Measurements from ENCODE around the gene SDK2.

SDK2 gene

GRCh38 chr17:73341350-73342049 lies 302.7 kb downstream of the SDK2 start:
- no peak for DNase-seq (ENCODE audit: low read depth in 1 of 2, low spot score in 1 of 2)
- Histone ChIP-seq H3K4me3 (replicated peaks; ENCODE audit: insufficient read depth, low read length) (no peak overlapping the region), H3K27ac (replicated peaks) (no peak overlapping the region), H3K27me3 (ENCODE audit: insufficient read depth, poor library complexity, severe bottlenecking) (no peaks in the 10 kb centered on the region)
- TF ChIP-seq GABPA (IDR thresholded peaks at IDR 0.05; ENCODE audit: low read depth) = no peak
- TF ChIP-seq, protein P1, sequence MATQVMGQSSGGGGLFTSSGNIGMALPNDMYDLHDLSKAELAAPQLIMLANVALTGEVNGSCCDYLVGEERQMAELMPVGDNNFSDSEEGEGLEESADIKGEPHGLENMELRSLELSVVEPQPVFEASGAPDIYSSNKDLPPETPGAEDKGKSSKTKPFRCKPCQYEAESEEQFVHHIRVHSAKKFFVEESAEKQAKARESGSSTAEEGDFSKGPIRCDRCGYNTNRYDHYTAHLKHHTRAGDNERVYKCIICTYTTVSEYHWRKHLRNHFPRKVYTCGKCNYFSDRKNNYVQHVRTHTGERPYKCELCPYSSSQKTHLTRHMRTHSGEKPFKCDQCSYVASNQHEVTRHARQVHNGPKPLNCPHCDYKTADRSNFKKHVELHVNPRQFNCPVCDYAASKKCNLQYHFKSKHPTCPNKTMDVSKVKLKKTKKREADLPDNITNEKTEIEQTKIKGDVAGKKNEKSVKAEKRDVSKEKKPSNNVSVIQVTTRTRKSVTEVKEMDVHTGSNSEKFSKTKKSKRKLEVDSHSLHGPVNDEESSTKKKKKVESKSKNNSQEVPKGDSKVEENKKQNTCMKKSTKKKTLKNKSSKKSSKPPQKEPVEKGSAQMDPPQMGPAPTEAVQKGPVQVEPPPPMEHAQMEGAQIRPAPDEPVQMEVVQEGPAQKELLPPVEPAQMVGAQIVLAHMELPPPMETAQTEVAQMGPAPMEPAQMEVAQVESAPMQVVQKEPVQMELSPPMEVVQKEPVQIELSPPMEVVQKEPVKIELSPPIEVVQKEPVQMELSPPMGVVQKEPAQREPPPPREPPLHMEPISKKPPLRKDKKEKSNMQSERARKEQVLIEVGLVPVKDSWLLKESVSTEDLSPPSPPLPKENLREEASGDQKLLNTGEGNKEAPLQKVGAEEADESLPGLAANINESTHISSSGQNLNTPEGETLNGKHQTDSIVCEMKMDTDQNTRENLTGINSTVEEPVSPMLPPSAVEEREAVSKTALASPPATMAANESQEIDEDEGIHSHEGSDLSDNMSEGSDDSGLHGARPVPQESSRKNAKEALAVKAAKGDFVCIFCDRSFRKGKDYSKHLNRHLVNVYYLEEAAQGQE (IDR thresholded peaks at IDR 0.05; ENCODE audit: insufficient replicate concordance, low read depth) = no peak
- TF ChIP-seq, protein P2, sequence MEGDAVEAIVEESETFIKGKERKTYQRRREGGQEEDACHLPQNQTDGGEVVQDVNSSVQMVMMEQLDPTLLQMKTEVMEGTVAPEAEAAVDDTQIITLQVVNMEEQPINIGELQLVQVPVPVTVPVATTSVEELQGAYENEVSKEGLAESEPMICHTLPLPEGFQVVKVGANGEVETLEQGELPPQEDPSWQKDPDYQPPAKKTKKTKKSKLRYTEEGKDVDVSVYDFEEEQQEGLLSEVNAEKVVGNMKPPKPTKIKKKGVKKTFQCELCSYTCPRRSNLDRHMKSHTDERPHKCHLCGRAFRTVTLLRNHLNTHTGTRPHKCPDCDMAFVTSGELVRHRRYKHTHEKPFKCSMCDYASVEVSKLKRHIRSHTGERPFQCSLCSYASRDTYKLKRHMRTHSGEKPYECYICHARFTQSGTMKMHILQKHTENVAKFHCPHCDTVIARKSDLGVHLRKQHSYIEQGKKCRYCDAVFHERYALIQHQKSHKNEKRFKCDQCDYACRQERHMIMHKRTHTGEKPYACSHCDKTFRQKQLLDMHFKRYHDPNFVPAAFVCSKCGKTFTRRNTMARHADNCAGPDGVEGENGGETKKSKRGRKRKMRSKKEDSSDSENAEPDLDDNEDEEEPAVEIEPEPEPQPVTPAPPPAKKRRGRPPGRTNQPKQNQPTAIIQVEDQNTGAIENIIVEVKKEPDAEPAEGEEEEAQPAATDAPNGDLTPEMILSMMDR (IDR thresholded peaks at IDR 0.05; ENCODE audit: insufficient read depth, low read length) = no peak
- no peak for TF ChIP-seq SPI1 (IDR thresholded peaks at IDR 0.05; ENCODE audit: borderline replicate concordance, low read depth)
- TF ChIP-seq POLR2AphosphoS5 (IDR thresholded peaks at IDR 0.05; ENCODE audit: low read depth) = no peak

- DNase-seq (ENCODE audit: low read depth in 1 of 2, low spot score in 1 of 2) = peak; percentile 25 to 56
- TF ChIP-seq, protein P2 (IDR thresholded peaks at IDR 0.05; ENCODE audit: insufficient read depth, low read length) = peak; percentile 11
- TF ChIP-seq, protein P1 (IDR thresholded peaks at IDR 0.05; ENCODE audit: insufficient replicate concordance, low read depth) = no peak
- Histone ChIP-seq H3K27me3 (ENCODE audit: insufficient read depth, poor library complexity, severe bottlenecking) (no peaks in the 10 kb centered on the region), H3K27ac (replicated peaks) (no peak overlapping the region), H3K4me3 (replicated peaks; ENCODE audit: insufficient read depth, low read length) (no peak overlapping the region)
Measured at GRCh38 chr17:73340093-73340596, 304.1 kb downstream of the SDK2 start.

DNA sequence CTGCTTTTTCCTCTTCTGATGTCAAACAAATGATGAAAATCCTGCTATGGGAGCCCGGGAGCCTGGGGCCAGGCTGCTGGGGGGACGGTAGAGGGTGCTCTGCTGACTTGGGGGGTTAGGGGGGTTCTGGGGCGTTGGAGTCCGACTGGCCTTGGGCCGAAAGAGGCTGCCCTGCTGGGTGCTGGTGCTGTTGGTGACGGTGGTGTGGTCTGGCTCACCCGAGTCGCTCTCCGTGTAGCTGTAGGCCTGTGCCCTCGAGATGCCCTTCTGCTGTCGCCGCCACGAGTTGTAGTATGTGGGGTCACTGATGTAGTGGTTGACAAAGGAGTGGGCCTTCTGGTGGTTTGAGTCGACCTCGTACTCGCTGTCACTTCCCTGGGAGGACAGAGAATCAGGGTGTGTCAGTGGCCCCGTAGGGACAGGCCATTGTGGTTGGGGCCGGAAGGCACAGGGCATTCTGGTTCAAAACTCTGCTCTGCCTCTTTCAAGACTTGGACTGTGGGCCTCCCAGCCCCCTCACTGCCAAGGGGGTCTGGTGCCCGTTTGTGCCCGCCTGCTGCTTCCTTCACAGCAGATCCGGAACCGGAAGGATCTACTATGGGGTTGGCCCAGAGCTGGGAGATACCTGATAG lies 305.6 kb downstream of the SDK2 start:
- no peaks in the 10 kb centered on the region for H3K27me3 ChIP-seq (ENCODE audit: insufficient read depth, poor library complexity, severe bottlenecking)
- H3K4me3 ChIP-seq (replicated peaks; ENCODE audit: insufficient read depth, low read length) = no peak overlapping the region
- DNase-seq (ENCODE audit: low read depth in 1 of 2, low spot score in 1 of 2) = no peak
- no peak overlapping the region for H3K27ac ChIP-seq (replicated peaks)
- TF ChIP-seq, protein P2 (IDR thresholded peaks at IDR 0.05; ENCODE audit: insufficient read depth, low read length) = no peak
- TF ChIP-seq POLR2AphosphoS5 (IDR thresholded peaks at IDR 0.05; ENCODE audit: low read depth) (no peak), SPI1 (IDR thresholded peaks at IDR 0.05; ENCODE audit: borderline replicate concordance, low read depth) (no peak), GABPA (IDR thresholded peaks at IDR 0.05; ENCODE audit: low read depth) (no peak)
- TF ChIP-seq, protein P1 (IDR thresholded peaks at IDR 0.05; ENCODE audit: insufficient replicate concordance, low read depth) = no peak
